Gastrocnemius medialis (tissue), 4 donors: ENCODE results near the gene CPLX4.

ENCODE experiments used
- POLR2A ChIP-seq, 2 donors: fragments of 450-650 bp; IDR thresholded peaks; one replicate each; pipeline ENCODE4 v1.6.1; 2017; ENCODE audit warnings: antibody characterized with exemption in 2 of 2, mild to moderate bottlenecking in 2 of 2, moderate library complexity in 2 of 2
- TF ChIP-seq, protein P1 (sequence below), 5 experiments: fragments of 450-650 bp in 3 of 5; fragments of 200-600 bp in 2 of 5; sonication (generic) in 2 of 5; IDR thresholded peaks in 4 of 5; conservative IDR thresholded peaks in 1 of 5; 1 replicate in 4 of 5; 2 replicates in 1 of 5; pipeline ENCODE4 v1.5.1; 2016 to 2019; ENCODE audit warnings: antibody characterized with exemption in 5 of 5, mild to moderate bottlenecking in 3 of 5, moderate library complexity in 3 of 5

DNA sequence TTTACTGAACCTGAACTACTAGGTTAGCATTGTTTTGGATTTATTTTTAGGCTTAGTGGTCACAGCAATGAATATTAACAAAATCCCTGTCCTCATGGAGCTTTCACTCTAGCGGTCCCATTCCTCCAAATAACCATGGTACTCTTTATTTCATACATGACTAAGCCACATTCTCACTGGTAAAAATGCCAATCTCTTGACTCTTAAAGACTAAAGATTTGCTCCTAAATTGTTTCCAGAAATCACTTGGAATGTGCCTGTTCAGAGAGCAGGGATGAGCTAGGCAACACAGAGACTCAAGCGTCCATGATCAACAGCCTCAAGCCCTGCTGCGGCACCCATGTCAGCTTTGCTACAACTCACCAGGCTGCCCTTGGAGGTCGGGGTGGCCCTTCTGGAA is 27.1 kb upstream of the CPLX4 start:
- TF ChIP-seq POLR2A (IDR thresholded peaks at IDR 0.05): no peak
- TF ChIP-seq, protein P1, sequence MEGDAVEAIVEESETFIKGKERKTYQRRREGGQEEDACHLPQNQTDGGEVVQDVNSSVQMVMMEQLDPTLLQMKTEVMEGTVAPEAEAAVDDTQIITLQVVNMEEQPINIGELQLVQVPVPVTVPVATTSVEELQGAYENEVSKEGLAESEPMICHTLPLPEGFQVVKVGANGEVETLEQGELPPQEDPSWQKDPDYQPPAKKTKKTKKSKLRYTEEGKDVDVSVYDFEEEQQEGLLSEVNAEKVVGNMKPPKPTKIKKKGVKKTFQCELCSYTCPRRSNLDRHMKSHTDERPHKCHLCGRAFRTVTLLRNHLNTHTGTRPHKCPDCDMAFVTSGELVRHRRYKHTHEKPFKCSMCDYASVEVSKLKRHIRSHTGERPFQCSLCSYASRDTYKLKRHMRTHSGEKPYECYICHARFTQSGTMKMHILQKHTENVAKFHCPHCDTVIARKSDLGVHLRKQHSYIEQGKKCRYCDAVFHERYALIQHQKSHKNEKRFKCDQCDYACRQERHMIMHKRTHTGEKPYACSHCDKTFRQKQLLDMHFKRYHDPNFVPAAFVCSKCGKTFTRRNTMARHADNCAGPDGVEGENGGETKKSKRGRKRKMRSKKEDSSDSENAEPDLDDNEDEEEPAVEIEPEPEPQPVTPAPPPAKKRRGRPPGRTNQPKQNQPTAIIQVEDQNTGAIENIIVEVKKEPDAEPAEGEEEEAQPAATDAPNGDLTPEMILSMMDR (IDR thresholded peaks at IDR 0.05 in 4 of 5, conservative IDR thresholded peaks at IDR 0.05 in 1 of 5): no peak
